Measurements from ENCODE around the gene KANK2. TPM values are rescaled to one million over a fixed set of nuclear protein-coding genes. Genes with fewer than 3 reads are reported as not detected.

Gene KANK2
- 1 to 10 TPM; 6.1 to 8.0 TPM for total RNA-seq

DNA sequence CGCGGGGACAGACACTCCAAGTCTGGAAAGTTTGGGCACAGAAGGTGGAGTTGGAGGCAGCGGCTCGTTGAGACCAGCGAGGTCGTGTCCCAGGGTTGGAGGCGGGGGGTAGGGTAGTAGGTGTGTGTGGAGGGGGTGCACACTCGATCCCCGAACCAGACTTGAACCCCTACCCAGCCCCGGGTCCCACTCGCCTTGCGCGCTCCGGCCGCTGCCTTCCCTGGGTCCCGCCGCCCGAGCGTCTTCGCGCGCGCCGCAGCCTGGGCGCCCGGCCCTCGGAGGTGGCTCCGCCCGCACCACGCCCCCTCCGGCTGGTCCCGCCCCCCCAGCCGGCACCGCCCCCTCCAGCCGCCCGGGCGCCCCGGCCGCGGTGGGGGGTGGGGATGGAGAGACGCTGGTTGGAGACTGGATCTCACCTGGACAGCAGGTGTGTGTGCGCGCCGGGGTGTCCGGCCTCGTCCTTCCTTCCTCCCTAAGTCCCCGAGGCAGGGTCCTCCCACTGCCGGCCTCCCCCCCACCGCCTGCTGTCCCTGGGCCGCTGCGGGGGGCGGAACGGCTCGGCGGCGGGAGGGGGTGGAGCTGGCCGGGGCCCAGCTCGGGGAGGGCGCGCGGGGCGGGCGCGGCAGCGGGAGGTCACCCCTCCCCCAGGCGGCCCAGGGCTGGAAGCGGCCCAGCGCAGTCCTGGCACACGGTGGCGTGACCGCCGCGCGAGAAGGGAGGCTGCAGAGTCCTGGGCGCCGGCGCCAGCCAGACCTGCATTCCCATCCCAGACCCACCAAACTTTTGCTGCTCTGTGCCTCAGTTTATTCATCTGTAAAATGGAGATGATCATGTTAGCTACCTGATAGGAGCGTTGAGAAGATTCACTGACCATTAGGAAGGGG is at the start of gene KANK2:
Gene KANK2 (minus strand): TSS at position 255 of the 884 bp plus-strand sequence. CDS start 3,034 bp downstream, outside the sequence.
- peaks cover 21% of the 10 kb centered on the region for H3K4me1 Mint-ChIP-seq (ENCODE audit: low read depth)
- H3K27ac Mint-ChIP-seq = peak within 1 kb of the TSS; percentile 61
- H3K36me3 Mint-ChIP-seq (ENCODE audit: low read depth) = no peaks in the 10 kb centered on the region
- no peaks in the 10 kb centered on the region for H3K9me3 Mint-ChIP-seq (ENCODE audit: insufficient read depth)
- peak within 1 kb of the TSS; percentile 75 for H3K4me3 Mint-ChIP-seq
- peaks cover 16% of the 10 kb centered on the region for H3K27me3 Mint-ChIP-seq (ENCODE audit: low read depth)
- DNase-seq (peak; percentile 77), ATAC-seq (peak; percentile 89)
- ChIA-PET POLR2A (no interaction called here), CTCF (interaction anchor here (0.6 kb wide), 1 partner anchor 73 kb away, joined by 3 read pairs; no protein-coding TSS in a partner anchor)

DNA sequence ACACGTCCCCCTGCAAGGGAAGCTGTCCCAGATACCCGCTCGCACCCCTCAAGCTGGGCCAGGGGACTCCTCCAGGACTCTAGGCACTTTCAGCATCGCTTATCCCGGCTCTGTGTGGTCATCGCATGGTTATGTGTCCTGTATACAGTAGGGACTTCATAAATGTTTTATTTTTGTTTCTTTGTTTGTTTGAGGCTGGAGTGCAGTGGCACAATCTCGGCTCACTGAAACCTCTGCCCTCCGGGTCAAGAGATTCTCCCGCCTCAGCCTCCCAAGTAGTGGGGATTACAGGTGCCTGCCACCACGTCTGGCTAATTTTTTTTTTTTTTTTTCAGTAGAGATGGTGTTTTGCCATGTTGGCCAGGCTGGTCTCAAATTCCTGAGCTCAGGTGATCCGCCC is 49.6 kb upstream of the KANK2 start:
- ChIA-PET CTCF (no interaction called here), POLR2A (no interaction called here)
- no peak overlapping the region for H3K4me3 Mint-ChIP-seq
- H3K9me3 Mint-ChIP-seq (ENCODE audit: insufficient read depth) = no peaks in the 10 kb centered on the region
- no peak overlapping the region for H3K27ac Mint-ChIP-seq
- H3K36me3 Mint-ChIP-seq (ENCODE audit: low read depth) = no peaks in the 10 kb centered on the region
- H3K4me1 Mint-ChIP-seq (ENCODE audit: low read depth) = peaks cover 5% of the 10 kb centered on the region
- ATAC-seq (no peak), DNase-seq (no peak)
- peaks cover 16% of the 10 kb centered on the region for H3K27me3 Mint-ChIP-seq (ENCODE audit: low read depth)

DNA sequence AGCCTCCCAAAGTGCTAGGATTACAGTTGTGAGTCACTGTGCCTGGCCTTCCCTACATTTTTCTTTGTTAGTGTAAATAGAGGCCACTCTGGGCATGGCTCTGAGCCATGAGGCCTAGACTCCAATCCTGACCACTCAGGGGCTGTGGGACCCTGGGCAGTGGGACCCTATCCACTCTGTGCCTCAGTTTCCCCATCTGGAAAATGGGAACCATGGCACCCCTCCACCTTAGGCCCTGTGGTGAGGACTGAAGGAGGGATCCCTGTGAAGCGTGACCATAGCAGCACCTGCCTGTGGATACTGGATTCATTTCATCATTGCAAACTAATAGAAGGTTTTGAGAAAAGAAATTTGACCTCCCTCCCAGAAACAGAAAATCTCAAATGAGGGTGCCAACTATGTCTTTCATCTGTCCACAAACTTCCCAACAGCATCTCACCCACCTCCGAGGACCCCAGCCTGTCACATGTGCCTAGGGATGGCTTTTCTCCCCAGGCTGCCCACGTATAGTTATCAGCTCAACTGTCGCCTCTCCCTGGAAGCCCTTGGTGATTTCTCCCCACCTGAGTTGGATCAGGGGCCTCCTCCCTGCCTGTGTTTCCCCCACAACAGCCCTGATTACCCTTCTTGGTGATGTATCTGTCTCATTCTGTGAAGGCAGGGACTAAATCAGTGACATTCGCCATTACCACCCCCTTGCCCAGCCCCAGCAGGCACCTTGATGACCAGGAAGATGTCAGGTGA is 47.7 kb upstream of the KANK2 start:
- CTCF ChIA-PET = interaction anchor here (1.6 kb wide), 1 partner anchor 10 kb away, joined by 5 read pairs; no protein-coding TSS in a partner anchor
- peaks cover 5% of the 10 kb centered on the region for H3K4me1 Mint-ChIP-seq (ENCODE audit: low read depth)

DNA sequence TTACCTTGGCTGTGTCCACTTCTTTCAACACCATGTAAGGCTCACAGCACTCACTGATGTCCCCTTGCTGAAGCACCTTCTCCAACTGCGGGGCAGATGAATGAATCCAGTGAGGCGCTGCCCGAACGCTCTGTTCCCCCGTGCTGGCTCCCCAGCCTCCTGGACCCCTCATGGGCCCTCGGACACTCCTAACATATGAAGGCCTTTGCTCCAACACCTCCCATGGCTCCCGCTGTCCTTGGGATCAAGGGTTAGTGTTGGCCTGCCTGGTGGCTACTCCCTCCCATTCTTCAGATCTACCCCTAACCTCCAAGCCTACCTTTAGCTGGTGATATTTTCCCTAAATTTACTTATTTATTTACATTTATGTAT is 46.4 kb upstream of the KANK2 start:
- Mint-ChIP-seq H3K9me3 (ENCODE audit: insufficient read depth) (peaks cover 3% of the 10 kb centered on the region), H3K36me3 (ENCODE audit: low read depth) (no peaks in the 10 kb centered on the region), H3K4me3 (no peak overlapping the region), H3K27me3 (ENCODE audit: low read depth) (peaks cover 16% of the 10 kb centered on the region), H3K4me1 (ENCODE audit: low read depth) (peaks cover 5% of the 10 kb centered on the region), H3K27ac (no peak overlapping the region)
- CTCF ChIA-PET = interaction anchor here (0.7 to 1.6 kb wide), 4 partner anchors 11 to 179 kb away, joined by 3 to 5 read pairs (median 3); partner anchors contain the start of gene SWSAP1
- DNase-seq (no peak), ATAC-seq (no peak)
- POLR2A ChIA-PET = no interaction called here

More for the DNA sequence above, 47.7 kb upstream of the KANK2 start:
- no peaks in the 10 kb centered on the region for H3K36me3 Mint-ChIP-seq (ENCODE audit: low read depth)
- ATAC-seq (no peak), DNase-seq (no peak)
- H3K9me3 Mint-ChIP-seq (ENCODE audit: insufficient read depth) = no peaks in the 10 kb centered on the region
- H3K27ac Mint-ChIP-seq = no peak overlapping the region
- H3K4me3 Mint-ChIP-seq = no peak overlapping the region
- peaks cover 16% of the 10 kb centered on the region for H3K27me3 Mint-ChIP-seq (ENCODE audit: low read depth)
- POLR2A ChIA-PET = no interaction called here

DNA sequence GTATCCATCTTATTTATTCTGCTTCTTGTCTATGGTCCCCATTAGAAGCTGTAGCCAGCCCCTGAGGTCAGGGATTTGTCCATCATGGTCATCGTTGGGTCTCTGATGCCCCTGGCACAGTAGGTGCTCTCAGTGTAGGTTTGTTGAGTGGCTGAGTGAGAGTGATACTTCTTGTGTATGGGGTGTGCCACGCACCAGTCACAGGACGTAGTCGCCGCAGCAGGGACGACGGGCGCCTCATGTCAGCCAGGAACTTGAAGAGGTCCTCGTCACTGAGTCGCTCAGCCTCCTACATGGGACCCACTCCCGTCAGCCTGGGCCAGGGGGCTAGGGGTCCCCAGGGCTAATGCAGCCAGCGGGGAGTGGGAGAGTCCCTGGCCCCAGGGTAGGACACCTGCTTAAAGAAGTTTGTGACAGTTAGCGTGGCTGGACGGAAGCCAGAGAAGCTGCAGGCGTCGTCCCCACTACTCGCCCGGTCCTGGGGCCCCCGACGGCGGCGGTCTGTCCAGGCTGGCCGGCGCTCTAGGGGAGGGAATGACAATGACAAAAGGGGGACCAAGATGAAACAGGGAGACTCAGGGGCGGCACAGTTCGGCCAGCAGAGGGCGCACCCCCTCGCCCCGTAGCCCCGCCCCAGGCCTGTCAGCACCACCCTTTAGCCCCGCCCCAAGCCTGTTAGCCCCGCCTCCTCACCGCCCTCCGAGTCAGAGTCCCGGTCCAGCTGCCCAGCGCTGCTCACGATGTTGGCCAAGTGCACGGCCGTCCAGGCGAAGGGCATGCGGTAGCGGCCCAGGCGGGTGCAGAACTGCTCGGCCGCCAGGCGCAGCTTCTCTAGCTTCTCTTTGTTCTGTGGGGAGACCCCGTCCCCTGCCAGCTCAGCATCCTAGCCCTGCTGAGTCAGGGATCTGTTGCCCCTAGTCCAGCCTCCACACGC is 45.8 kb upstream of the KANK2 start:
- POLR2A ChIA-PET = no interaction called here
- CTCF ChIA-PET = interaction anchor here (0.7 to 1.6 kb wide), 5 partner anchors 12 to 180 kb away, joined by 3 to 5 read pairs (median 3); partner anchors contain the start of gene SWSAP1
- Mint-ChIP-seq H3K27ac (no peak overlapping the region), H3K4me3 (no peak overlapping the region), H3K36me3 (ENCODE audit: low read depth) (no peaks in the 10 kb centered on the region), H3K9me3 (ENCODE audit: insufficient read depth) (peaks cover 5% of the 10 kb centered on the region), H3K27me3 (ENCODE audit: low read depth) (peaks cover 16% of the 10 kb centered on the region), H3K4me1 (ENCODE audit: low read depth) (peaks cover 5% of the 10 kb centered on the region)
- ATAC-seq (peak; percentile 96), DNase-seq (peak; percentile 88)

DNA sequence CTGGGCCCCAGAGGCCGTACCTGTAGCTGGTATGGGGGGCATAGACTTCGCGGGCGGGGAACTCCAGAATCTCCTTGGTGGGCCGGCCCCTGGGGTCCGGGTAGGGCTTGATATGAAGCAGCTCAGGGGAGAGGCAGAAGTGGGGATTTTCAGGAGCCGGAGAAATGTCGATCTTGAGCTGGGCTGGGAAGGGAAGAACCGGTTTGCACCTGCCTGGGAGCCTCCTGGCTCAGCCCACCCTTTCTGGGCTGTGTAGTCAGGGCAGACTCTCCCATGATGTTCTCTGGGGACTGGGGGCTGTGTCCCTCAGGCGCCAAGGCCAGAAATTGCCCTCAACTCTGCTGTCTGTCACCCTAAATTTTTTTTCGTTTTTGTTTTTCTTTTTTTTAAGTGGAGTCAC is 44.7 kb upstream of the KANK2 start:
- Mint-ChIP-seq H3K9me3 (ENCODE audit: insufficient read depth) (peaks cover 5% of the 10 kb centered on the region), H3K27ac (no peak overlapping the region), H3K4me3 (no peak overlapping the region), H3K4me1 (ENCODE audit: low read depth) (peaks cover 5% of the 10 kb centered on the region), H3K27me3 (ENCODE audit: low read depth) (peaks cover 16% of the 10 kb centered on the region), H3K36me3 (ENCODE audit: low read depth) (no peaks in the 10 kb centered on the region)
- ChIA-PET CTCF (interaction anchor here (1.0 kb wide), 1 partner anchor 141 kb away, joined by 3 read pairs; no protein-coding TSS in a partner anchor), POLR2A (no interaction called here)
- ATAC-seq = no peak
- no peak for DNase-seq

DNA sequence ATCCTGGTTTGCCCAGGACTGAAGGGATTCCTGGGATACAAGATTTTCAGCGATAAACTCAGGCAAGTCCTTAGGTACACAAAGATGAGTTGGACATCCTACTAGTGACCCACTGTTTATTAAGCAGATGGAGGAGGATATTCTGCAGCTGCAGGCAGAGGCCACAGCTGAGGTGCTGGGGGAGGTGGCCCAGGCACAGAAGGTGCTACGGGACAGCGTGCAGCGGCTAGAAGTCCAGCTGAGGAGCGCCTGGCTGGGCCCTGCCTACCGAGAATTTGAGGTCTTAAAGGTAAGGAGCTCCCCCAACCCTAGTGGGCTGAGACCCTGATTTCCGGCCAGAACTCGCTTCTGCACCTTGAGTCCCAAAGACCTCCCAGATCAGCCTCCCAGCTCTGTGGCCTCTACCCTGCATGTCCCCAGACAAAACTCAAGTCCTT is 42.7 kb upstream of the KANK2 start:
- Mint-ChIP-seq H3K4me3 (no peak overlapping the region), H3K4me1 (ENCODE audit: low read depth) (peaks cover 5% of the 10 kb centered on the region), H3K27ac (no peak overlapping the region), H3K9me3 (ENCODE audit: insufficient read depth) (peaks cover 5% of the 10 kb centered on the region), H3K36me3 (ENCODE audit: low read depth) (no peaks in the 10 kb centered on the region), H3K27me3 (ENCODE audit: low read depth) (peaks cover 8% of the 10 kb centered on the region)
- ATAC-seq (no peak), DNase-seq (no peak)
- ChIA-PET POLR2A (no interaction called here), CTCF (no interaction called here)

DNA sequence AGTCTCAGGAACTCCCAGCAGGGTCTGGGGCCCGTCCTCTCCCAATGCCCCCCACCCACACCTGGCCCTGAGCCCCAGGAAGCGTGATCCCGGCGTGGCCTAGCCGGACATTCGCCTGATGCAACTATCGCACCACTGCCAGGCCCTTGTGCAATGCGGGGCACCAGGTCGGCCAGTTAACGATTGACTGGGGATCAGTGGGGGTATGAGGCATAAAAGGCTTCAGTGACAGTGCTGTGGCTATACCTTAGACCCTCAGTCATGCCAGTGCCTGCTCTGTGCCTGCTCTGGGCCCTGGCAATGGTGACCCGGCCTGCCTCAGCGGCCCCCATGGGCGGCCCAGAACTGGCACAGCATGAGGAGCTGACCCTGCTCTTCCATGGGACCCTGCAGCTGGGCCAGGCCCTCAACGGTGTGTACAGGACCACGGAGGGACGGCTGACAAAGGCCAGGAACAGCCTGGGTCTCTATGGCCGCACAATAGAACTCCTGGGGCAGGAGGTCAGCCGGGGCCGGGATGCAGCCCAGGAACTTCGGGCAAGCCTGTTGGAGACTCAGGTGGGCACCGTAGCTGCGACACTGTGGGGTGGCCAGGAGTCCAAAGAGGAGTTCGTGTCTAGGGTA is 42.1 kb upstream of the KANK2 start, which contains the start of gene ANGPTL8:
Gene ANGPTL8 (plus strand): TSS at position 243 of the 624 bp plus-strand sequence. CDS start 19 bp downstream, at position 262.
- Mint-ChIP-seq H3K27me3 (ENCODE audit: low read depth) (peaks cover 7% of the 10 kb centered on the region), H3K4me1 (ENCODE audit: low read depth) (peaks cover 5% of the 10 kb centered on the region), H3K27ac (no peak within 1 kb of the TSS), H3K36me3 (ENCODE audit: low read depth) (no peaks in the 10 kb centered on the region), H3K4me3 (no peak within 1 kb of the TSS), H3K9me3 (ENCODE audit: insufficient read depth) (peaks cover 5% of the 10 kb centered on the region)
- ChIA-PET POLR2A (no interaction called here), CTCF (no interaction called here)
- ATAC-seq (no peak), DNase-seq (no peak)

DNA sequence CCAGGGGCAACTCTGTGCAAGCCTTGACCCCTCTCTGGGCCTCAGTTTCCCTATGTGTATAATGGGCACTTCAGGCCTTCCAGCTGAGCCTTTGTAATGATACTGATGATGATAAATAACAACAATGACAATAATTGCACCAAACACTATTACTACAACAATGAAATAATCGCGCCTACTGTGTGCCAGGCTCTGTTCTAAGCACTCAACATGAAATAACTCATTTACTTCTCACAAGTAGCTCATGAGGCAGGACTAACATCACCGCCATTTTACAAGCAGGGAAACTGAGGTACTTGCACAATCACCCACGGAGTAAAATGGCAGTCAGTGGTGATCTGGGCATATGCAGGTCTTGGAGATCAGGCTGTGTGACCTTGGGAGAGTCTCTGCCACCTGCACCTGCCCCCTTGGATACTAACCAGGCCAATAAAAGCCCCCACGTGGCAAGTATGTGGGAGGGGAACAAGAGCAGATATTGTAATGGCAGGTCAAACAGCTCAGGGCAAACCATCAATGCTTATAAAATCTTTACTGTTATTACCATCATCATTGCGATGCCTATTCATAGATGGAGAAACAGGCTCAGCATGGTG is 41.5 kb upstream of the KANK2 start:
- no peak overlapping the region for H3K27ac Mint-ChIP-seq
- DNase-seq = no peak
- no peak for ATAC-seq
- H3K36me3 Mint-ChIP-seq (ENCODE audit: low read depth) = no peaks in the 10 kb centered on the region
- ChIA-PET POLR2A (no interaction called here), CTCF (no interaction called here)
- H3K9me3 Mint-ChIP-seq (ENCODE audit: insufficient read depth) = peaks cover 5% of the 10 kb centered on the region
- H3K4me1 Mint-ChIP-seq (ENCODE audit: low read depth) = peaks cover 5% of the 10 kb centered on the region
- H3K4me3 Mint-ChIP-seq = no peak overlapping the region
- peaks cover 7% of the 10 kb centered on the region for H3K27me3 Mint-ChIP-seq (ENCODE audit: low read depth)

DNA sequence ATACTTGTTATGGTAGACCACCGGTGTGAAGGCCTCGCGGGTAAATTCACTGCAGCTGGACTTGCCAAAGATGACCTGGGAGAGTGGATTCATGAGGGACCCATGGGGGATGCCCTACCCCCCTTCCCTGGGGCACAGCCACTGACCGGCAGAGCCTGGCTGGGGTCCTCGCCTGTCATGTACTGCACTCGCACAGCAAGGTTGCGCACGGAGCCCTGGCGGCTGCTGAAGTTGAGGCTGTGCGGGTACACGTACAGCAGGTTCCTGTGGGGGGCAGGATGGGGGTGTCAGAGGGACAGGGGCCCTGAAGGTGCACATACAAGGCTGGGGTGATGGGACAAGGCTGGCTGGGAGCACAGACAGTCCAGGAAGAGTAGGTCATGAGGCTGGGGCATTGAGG is 40.7 kb upstream of the KANK2 start:
- ChIA-PET CTCF (no interaction called here), POLR2A (no interaction called here)
- H3K9me3 Mint-ChIP-seq (ENCODE audit: insufficient read depth) = peaks cover 5% of the 10 kb centered on the region
- no peak overlapping the region for H3K27ac Mint-ChIP-seq
- peaks cover 3% of the 10 kb centered on the region for H3K27me3 Mint-ChIP-seq (ENCODE audit: low read depth)
- H3K4me3 Mint-ChIP-seq = no peak overlapping the region
- H3K4me1 Mint-ChIP-seq (ENCODE audit: low read depth) = peaks cover under 1% of the 10 kb centered on the region
- H3K36me3 Mint-ChIP-seq (ENCODE audit: low read depth) = no peaks in the 10 kb centered on the region
- ATAC-seq = no peak
- DNase-seq = no peak

DNA sequence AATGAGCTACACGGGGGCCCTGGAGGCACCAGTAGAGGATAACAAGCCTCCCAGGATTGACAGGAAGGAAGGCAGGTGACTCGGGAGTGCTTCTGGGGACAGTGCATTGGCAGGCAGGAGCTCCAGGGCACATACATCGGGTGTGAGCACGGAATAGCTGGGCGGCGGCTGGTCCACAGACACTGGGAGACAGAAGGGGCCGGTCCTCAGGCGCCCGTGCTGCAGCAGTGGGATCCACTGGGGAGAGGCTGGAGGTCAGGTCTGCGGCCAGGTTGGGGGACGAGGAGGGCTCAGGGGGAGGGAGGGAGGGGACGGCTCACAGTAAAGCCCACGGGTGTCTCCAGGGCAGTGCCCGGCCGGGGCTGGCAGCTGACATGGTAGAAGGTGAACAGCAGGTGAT is 40.0 kb upstream of the KANK2 start:
- Mint-ChIP-seq H3K27me3 (ENCODE audit: low read depth) (no peaks in the 10 kb centered on the region), H3K9me3 (ENCODE audit: insufficient read depth) (peaks cover 5% of the 10 kb centered on the region)
- CTCF ChIA-PET = no interaction called here

More for the DNA sequence above, 40.0 kb upstream of the KANK2 start:
- POLR2A ChIA-PET = no interaction called here
- Mint-ChIP-seq H3K4me1 (ENCODE audit: low read depth) (peaks cover 4% of the 10 kb centered on the region), H3K27ac (no peak overlapping the region), H3K4me3 (no peak overlapping the region), H3K36me3 (ENCODE audit: low read depth) (no peaks in the 10 kb centered on the region)
- no peak for ATAC-seq
- no peak for DNase-seq
